ENCODE data around the gene EFHC1. TPM values are rescaled to one million over a fixed set of nuclear protein-coding genes. Genes with fewer than 3 reads are reported as not detected.

Gene EFHC1
- total RNA-seq, 1 experiment from 2014 or later, result 15.5 TPM

GRCh38 chr6:52389264-52389625, 30.9 kb upstream of the EFHC1 start (continued):
- no peak for TF ChIP-seq STAT6 (CRISPR knock-in tag; conservative IDR thresholded peaks at IDR 0.05; ENCODE audit: low read depth)
- TF ChIP-seq PRRX2 (CRISPR knock-in tag; IDR thresholded peaks at IDR 0.05), result no peak
- no peak for TF ChIP-seq CREB1 (CRISPR knock-in tag; IDR thresholded peaks at IDR 0.05)
- TF ChIP-seq GTF2I (CRISPR knock-in tag; conservative IDR thresholded peaks at IDR 0.05), result no peak
- TF ChIP-seq ATF2 (CRISPR knock-in tag; IDR thresholded peaks at IDR 0.05; ENCODE audit: borderline replicate concordance, low read depth), result no peak

GRCh38 chr6:52389626-52390360, 30.3 kb upstream of the EFHC1 start:
- ATAC-seq (no peak), DNase-seq (ENCODE audit: low spot score) (no peak)
- peaks cover 20% of the 10 kb centered on the region for H3K36me3 Mint-ChIP-seq
- CTCF ChIA-PET, result interaction anchor here (1.1 to 2.0 kb wide), 2 partner anchors 10 to 104 kb away, joined by 3 to 8 read pairs; no protein-coding TSS in a partner anchor
- POLR2A ChIA-PET, result interaction anchor here (1.0 kb wide), 1 partner anchor 61 kb away, joined by 3 read pairs; no protein-coding TSS in a partner anchor
- H3K4me3 Mint-ChIP-seq, result no peak overlapping the region
- peaks cover 31% of the 10 kb centered on the region for H3K9me3 Mint-ChIP-seq
- no peak overlapping the region for H3K27ac Mint-ChIP-seq
- H3K27me3 Mint-ChIP-seq (ENCODE audit: low read depth), result no peaks in the 10 kb centered on the region
- no peaks in the 10 kb centered on the region for H3K4me1 Mint-ChIP-seq
- no peak for TF ChIP-seq MXD4 (CRISPR knock-in tag; IDR thresholded peaks at IDR 0.05; ENCODE audit: borderline replicate concordance)
- no peak for TF ChIP-seq HMGXB4 (CRISPR knock-in tag; IDR thresholded peaks at IDR 0.05)
- TF ChIP-seq ZBTB21 (CRISPR knock-in tag; IDR thresholded peaks at IDR 0.05; ENCODE audit: borderline replicate concordance), result no peak
- no peak for TF ChIP-seq CDX4 (CRISPR knock-in tag; IDR thresholded peaks at IDR 0.05; ENCODE audit: borderline replicate concordance)
- TF ChIP-seq ZNF138 (CRISPR knock-in tag; conservative IDR thresholded peaks at IDR 0.05), result no peak
- no peak for TF ChIP-seq IRF2 (CRISPR knock-in tag; IDR thresholded peaks at IDR 0.05; ENCODE audit: borderline replicate concordance, low read depth)
- TF ChIP-seq ELF4 (CRISPR knock-in tag; IDR thresholded peaks at IDR 0.05; ENCODE audit: low read depth), result no peak
- TF ChIP-seq ERG (CRISPR knock-in tag; IDR thresholded peaks at IDR 0.05), result no peak
- no peak for TF ChIP-seq ZMAT4 (CRISPR knock-in tag; IDR thresholded peaks at IDR 0.05)
- TF ChIP-seq E2F5 (CRISPR knock-in tag; IDR thresholded peaks at IDR 0.05), result no peak
- no peak for TF ChIP-seq NR1H2 (CRISPR knock-in tag; IDR thresholded peaks at IDR 0.05)
- TF ChIP-seq AFF4 (CRISPR knock-in tag; IDR thresholded peaks at IDR 0.05; ENCODE audit: borderline replicate concordance), result no peak
- TF ChIP-seq ZNF512 (CRISPR knock-in tag; IDR thresholded peaks at IDR 0.05; ENCODE audit: borderline replicate concordance), result no peak

All from WTC11 (cell line).